Astrocyte (in vitro differentiated cells and primary cell): ENCODE results near the gene CBX8. TPM values are rescaled to one million over a fixed set of nuclear protein-coding genes. Genes with fewer than 3 reads are reported as not detected.

Experiments
- DNase-seq: peaks from one replicate; pipeline ENCODE4 v3.0.0-alpha.2; 2010; ENCODE audit warnings: low read depth
- FAIRE-seq: peaks from 2 replicates; lab custom pipeline; 2011; peaks lifted over from hg19 to GRCh38; lab: Jason Lieb, UNC
- H2AFZ ChIP-seq: 2 replicates; pipeline ENCODE4 v1.6.0; 2012; ENCODE audit warnings: low read depth, low read length, inconsistent platforms
- H3K27ac ChIP-seq: 2 replicates; pipeline ENCODE4 v1.5.1; 2011; ENCODE audit warnings: low read depth, low read length, inconsistent platforms
- H3K27me3 ChIP-seq: 2 replicates; pipeline ENCODE4 v1.6.0; 2011; ENCODE audit warnings: low read length, inconsistent platforms; ENCODE audit not compliant: insufficient read depth
- H3K36me3 ChIP-seq: 2 replicates; pipeline ENCODE4 v1.5.1; 2011; ENCODE audit warnings: low read length, inconsistent platforms; ENCODE audit not compliant: insufficient read depth
- H3K4me1 ChIP-seq: 2 replicates; pipeline ENCODE4 v1.5.1; 2011; ENCODE audit warnings: low read length, inconsistent platforms; ENCODE audit not compliant: insufficient read depth
- H3K4me2 ChIP-seq: 2 replicates; pipeline ENCODE4 v1.6.0; 2012; ENCODE audit warnings: low read length, inconsistent platforms
- H3K4me3 ChIP-seq: 2 replicates; pipeline ENCODE4 v1.5.1; 2011; ENCODE audit warnings: low read depth, mild to moderate bottlenecking, low read length, inconsistent platforms; ENCODE audit not compliant: insufficient read depth
- H3K79me2 ChIP-seq: 2 replicates; pipeline ENCODE4 v1.6.0; 2012; ENCODE audit warnings: mild to moderate bottlenecking, low read length, inconsistent platforms; ENCODE audit not compliant: insufficient read depth
- H3K9ac ChIP-seq: 2 replicates; pipeline ENCODE4 v1.6.0; 2012; ENCODE audit warnings: mild to moderate bottlenecking, low read length, inconsistent platforms
- H3K9me3 ChIP-seq: 2 replicates; pipeline ENCODE4 v1.5.1; 2012; ENCODE audit warnings: low read depth, mild to moderate bottlenecking, low read length, inconsistent platforms; ENCODE audit not compliant: insufficient read depth
- H4K20me1 ChIP-seq: 2 replicates; pipeline ENCODE4 v1.6.0; 2012; ENCODE audit warnings: low read length, inconsistent platforms; ENCODE audit not compliant: insufficient read depth
- H3K27ac Mint-ChIP-seq: one replicate; pipeline ENCODE4 v1.8.0; 2021; ENCODE audit warnings: mild to moderate bottlenecking, mixed read lengths; ENCODE audit not compliant: unreplicated experiment
- H3K27me3 Mint-ChIP-seq: one replicate; pipeline ENCODE4 v1.8.0; 2021; ENCODE audit warnings: low read depth, mixed read lengths; ENCODE audit not compliant: unreplicated experiment
- H3K36me3 Mint-ChIP-seq: one replicate; pipeline ENCODE4 v1.8.0; 2021; ENCODE audit warnings: low read depth, mixed read lengths; ENCODE audit not compliant: unreplicated experiment
- H3K4me1 Mint-ChIP-seq: one replicate; pipeline ENCODE4 v1.8.0; 2021; ENCODE audit warnings: low read depth, mixed read lengths; ENCODE audit not compliant: unreplicated experiment
- H3K4me3 Mint-ChIP-seq: one replicate; pipeline ENCODE4 v1.8.0; 2021; ENCODE audit warnings: mild to moderate bottlenecking, moderate library complexity, mixed read lengths; ENCODE audit not compliant: unreplicated experiment
- H3K9me3 Mint-ChIP-seq: one replicate; pipeline ENCODE4 v1.8.0; 2021; ENCODE audit warnings: mild to moderate bottlenecking, mixed read lengths; ENCODE audit not compliant: unreplicated experiment
- CTCF ChIP-seq: IDR thresholded peaks from 2 replicates; pipeline ENCODE4 v1.5.1; 2011; ENCODE audit warnings: low read depth, mild to moderate bottlenecking, inconsistent platforms, low read length, moderate library complexity; ENCODE audit not compliant: insufficient read depth
- EZH2 ChIP-seq: IDR thresholded peaks from 2 replicates; pipeline ENCODE4 v1.6.1; 2012; ENCODE audit warnings: mild to moderate bottlenecking, low read length, inconsistent platforms; ENCODE audit not compliant: insufficient read depth
- total RNA-seq: library from RNA; stranded (reverse); gene quantifications from 2 replicates; pipeline ENCODE4 v1.2.1, GENCODE V29; 2021

The CBX8 gene
- total RNA-seq, 1 donor from 2014 or later, result 3.4 TPM

GRCh38 chr17:79836510-79836971, 39.7 kb upstream of the CBX8 start:
- Histone ChIP-seq H4K20me1 (peaks cover 55% of the 10 kb centered on the region), H3K4me2 (peak overlapping the region; percentile 96), H3K79me2 (peaks cover 33% of the 10 kb centered on the region), H3K9me3 (no peaks in the 10 kb centered on the region), H3K27me3 (peaks cover 9% of the 10 kb centered on the region), H3K36me3 (no peaks in the 10 kb centered on the region), H3K9ac (no peak overlapping the region), H3K4me3 (no peak overlapping the region), H3K4me1 (peaks cover 36% of the 10 kb centered on the region), H2AFZ (no peak overlapping the region), H3K27ac (no peak overlapping the region)
- H3K27me3 Mint-ChIP-seq, result peaks cover 12% of the 10 kb centered on the region
- peak overlapping the region; percentile 77 for H3K4me3 Mint-ChIP-seq
- H3K27ac Mint-ChIP-seq, result no peak overlapping the region
- TF ChIP-seq CTCF (no peak), EZH2 (no peak)
- peaks cover 8% of the 10 kb centered on the region for H3K36me3 Mint-ChIP-seq
- peaks cover 7% of the 10 kb centered on the region for H3K4me1 Mint-ChIP-seq
- DNase-seq (no peak), FAIRE-seq (no peak)
- peaks cover 6% of the 10 kb centered on the region for H3K9me3 Mint-ChIP-seq

GRCh38 chr17:79835953-79836509, 39.2 kb upstream of the CBX8 start:
- peaks cover 5% of the 10 kb centered on the region for H3K27me3 ChIP-seq
- no peak overlapping the region for H3K4me3 ChIP-seq
- Mint-ChIP-seq H3K27ac (no peak overlapping the region), H3K4me3 (peak overlapping the region; percentile 77), H3K9me3 (peaks cover 6% of the 10 kb centered on the region), H3K27me3 (peaks cover 9% of the 10 kb centered on the region), H3K36me3 (peaks cover 8% of the 10 kb centered on the region), H3K4me1 (peaks cover 7% of the 10 kb centered on the region)
- H3K9ac ChIP-seq, result no peak overlapping the region
- H3K27ac ChIP-seq, result no peak overlapping the region
- no peak for FAIRE-seq
- H3K4me2 ChIP-seq, result peak overlapping the region; percentile 96
- peaks cover 37% of the 10 kb centered on the region for H3K4me1 ChIP-seq
- H2AFZ ChIP-seq, result no peak overlapping the region
- H4K20me1 ChIP-seq, result peaks cover 55% of the 10 kb centered on the region
- no peak for TF ChIP-seq CTCF
- TF ChIP-seq EZH2, result no peak
- peaks cover 33% of the 10 kb centered on the region for H3K79me2 ChIP-seq
- H3K9me3 ChIP-seq, result no peaks in the 10 kb centered on the region
- no peak for DNase-seq
- H3K36me3 ChIP-seq, result no peaks in the 10 kb centered on the region

- Mint-ChIP-seq H3K27ac (no peak overlapping the region), H3K4me3 (no peak overlapping the region), H3K9me3 (peaks cover 6% of the 10 kb centered on the region), H3K27me3 (peaks cover 9% of the 10 kb centered on the region), H3K4me1 (peaks cover 7% of the 10 kb centered on the region), H3K36me3 (peaks cover 8% of the 10 kb centered on the region)
- Histone ChIP-seq H4K20me1 (peaks cover 55% of the 10 kb centered on the region), H3K27me3 (peaks cover 5% of the 10 kb centered on the region), H3K4me1 (peaks cover 37% of the 10 kb centered on the region), H3K36me3 (no peaks in the 10 kb centered on the region), H3K27ac (no peak overlapping the region), H2AFZ (no peak overlapping the region), H3K4me2 (no peak overlapping the region), H3K9me3 (no peaks in the 10 kb centered on the region), H3K4me3 (no peak overlapping the region), H3K79me2 (peaks cover 33% of the 10 kb centered on the region), H3K9ac (no peak overlapping the region)
- TF ChIP-seq EZH2 (no peak), CTCF (no peak)
- FAIRE-seq (no peak), DNase-seq (no peak)
Observed at GRCh38 chr17:79835470-79835899, 38.6 kb upstream of the CBX8 start.
